ENCODE results near the gene NTM. TPM values are rescaled to one million over a fixed set of nuclear protein-coding genes. Genes with fewer than 3 reads are reported as not detected.
A peak's percentile ranks its signal among the peaks of the same experiment; 100 is the strongest.
"Not testable (repeated sequence)": the region's sequence is repeated elsewhere in the genome, so short reads cannot be mapped to it uniquely, and the experiment has no call there.

Gene NTM
- polyA plus RNA-seq, 2 donors, result 0.24 to 1.1 TPM

DNA sequence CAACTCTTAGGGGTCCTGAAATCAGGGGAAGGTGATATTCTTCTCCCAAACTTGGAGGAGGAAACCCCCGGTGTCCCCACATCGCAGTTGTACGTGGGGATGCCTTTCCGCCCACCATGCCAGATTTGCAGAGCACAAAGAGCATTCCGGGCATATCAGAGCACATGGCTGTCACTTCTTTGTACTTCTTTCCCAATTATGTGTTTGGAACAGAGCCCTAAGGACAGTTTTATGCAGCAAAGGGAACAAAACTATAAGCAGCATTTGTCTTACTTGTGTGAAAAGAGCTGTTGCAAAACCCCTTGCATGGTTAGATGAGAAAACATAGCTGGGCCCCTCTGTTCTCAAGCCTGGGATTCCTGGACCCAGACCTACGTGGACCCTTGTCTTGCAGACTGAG, 41.2 kb downstream of the NTM start:
- no peaks in the 10 kb centered on the region for H3K9me3 ChIP-seq (ENCODE audit: control insufficient read depth in 2 of 2, insufficient read depth in 1 of 2, low read depth in 1 of 2, low read length in 1 of 2)
- H3K36me3 ChIP-seq (ENCODE audit: control insufficient read depth in 2 of 2, insufficient read depth in 2 of 2, low read length in 1 of 2), result no peaks in the 10 kb centered on the region
- no peaks in the 10 kb centered on the region for H3K27me3 ChIP-seq (ENCODE audit: control insufficient read depth in 1 of 2, insufficient read depth in 2 of 2, low read length in 2 of 2)
- no peak overlapping the region for H3K27ac ChIP-seq (ENCODE audit: low read depth in 2 of 2, low read length in 1 of 2)
- 69 to 73% methylated on average over 6 of the region's 6 CpGs for WGBS, 2 donors
- no peaks in the 10 kb centered on the region for H3K4me1 ChIP-seq (ENCODE audit: control insufficient read depth in 2 of 2, insufficient read depth in 2 of 2, low read length in 1 of 2)
- no peak overlapping the region for H3K4me3 ChIP-seq (ENCODE audit: low read depth in 1 of 2, low read length in 2 of 2)

DNA sequence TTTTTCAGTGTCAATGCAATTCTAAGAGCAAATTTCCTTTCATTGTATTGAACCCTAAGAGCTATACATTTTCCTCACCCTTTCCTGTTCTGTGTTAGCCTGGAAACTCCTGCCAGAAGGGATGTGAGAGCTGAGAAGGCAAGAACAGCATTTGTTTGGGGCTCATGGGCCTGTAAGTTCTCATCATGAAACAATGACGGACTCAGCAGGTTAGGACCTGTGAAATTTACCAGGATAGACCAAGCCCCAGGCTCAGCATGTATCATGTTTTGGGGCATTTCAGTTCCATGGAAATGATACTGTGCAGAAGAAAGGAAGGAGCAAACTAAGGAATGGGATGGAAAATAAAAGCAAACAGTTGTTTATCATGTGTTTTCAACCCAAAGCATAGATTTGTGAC, 41.6 kb downstream of the NTM start:
- H3K27ac ChIP-seq (ENCODE audit: low read depth in 2 of 2, low read length in 1 of 2), result no peak overlapping the region
- 58 to 75% methylated on average over 1 of the region's 1 CpG for WGBS, 2 donors
- H3K9me3 ChIP-seq (ENCODE audit: control insufficient read depth in 2 of 2, insufficient read depth in 1 of 2, low read depth in 1 of 2, low read length in 1 of 2), result no peaks in the 10 kb centered on the region
- H3K4me3 ChIP-seq (ENCODE audit: low read depth in 1 of 2, low read length in 2 of 2), result no peak overlapping the region
- no peaks in the 10 kb centered on the region for H3K4me1 ChIP-seq (ENCODE audit: control insufficient read depth in 2 of 2, insufficient read depth in 2 of 2, low read length in 1 of 2)
- H3K27me3 ChIP-seq (ENCODE audit: control insufficient read depth in 1 of 2, insufficient read depth in 2 of 2, low read length in 2 of 2), result no peaks in the 10 kb centered on the region
- no peaks in the 10 kb centered on the region for H3K36me3 ChIP-seq (ENCODE audit: control insufficient read depth in 2 of 2, insufficient read depth in 2 of 2, low read length in 1 of 2)

DNA sequence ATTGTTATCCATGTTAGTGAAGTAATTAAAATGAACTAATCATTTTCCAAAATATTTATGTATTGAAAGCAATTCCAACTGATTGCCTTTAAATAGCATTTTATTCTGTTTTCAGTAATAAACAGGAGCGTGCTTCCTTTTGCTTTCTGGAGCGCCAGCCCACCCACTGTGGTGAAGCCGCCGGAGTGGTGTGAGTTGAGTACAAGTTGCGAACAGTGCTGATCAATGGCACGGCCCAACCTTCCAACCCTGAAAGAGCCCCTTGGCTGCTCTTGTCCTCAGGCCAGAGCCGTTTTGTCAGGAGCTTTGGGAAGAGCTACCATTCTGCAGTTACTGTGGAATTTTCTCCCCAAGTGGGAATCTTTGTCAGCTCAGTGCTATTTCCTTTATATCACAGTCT, 42.8 kb downstream of the NTM start:
- Histone ChIP-seq H3K4me3 (ENCODE audit: low read depth in 1 of 2, low read length in 2 of 2) (no peak overlapping the region), H3K9me3 (ENCODE audit: control insufficient read depth in 2 of 2, insufficient read depth in 1 of 2, low read depth in 1 of 2, low read length in 1 of 2) (no peaks in the 10 kb centered on the region), H3K27me3 (ENCODE audit: control insufficient read depth in 1 of 2, insufficient read depth in 2 of 2, low read length in 2 of 2) (no peaks in the 10 kb centered on the region), H3K27ac (ENCODE audit: low read depth in 2 of 2, low read length in 1 of 2) (no peak overlapping the region), H3K36me3 (ENCODE audit: control insufficient read depth in 2 of 2, insufficient read depth in 2 of 2, low read length in 1 of 2) (no peaks in the 10 kb centered on the region), H3K4me1 (ENCODE audit: control insufficient read depth in 2 of 2, insufficient read depth in 2 of 2, low read length in 1 of 2) (no peaks in the 10 kb centered on the region)
- WGBS, 2 donors, result 87 to 89% methylated on average over 7 of the region's 7 CpGs

GRCh38 chr11:131418189-131418588, 47.8 kb downstream of the NTM start:
- Histone ChIP-seq H3K9me3 (ENCODE audit: control insufficient read depth in 2 of 2, insufficient read depth in 1 of 2, low read depth in 1 of 2, low read length in 1 of 2) (peaks cover 0 to 3% of the 10 kb centered on the region in 2 donors), H3K4me1 (ENCODE audit: control insufficient read depth in 2 of 2, insufficient read depth in 2 of 2, low read length in 1 of 2) (no peaks in the 10 kb centered on the region), H3K4me3 (ENCODE audit: low read depth in 1 of 2, low read length in 2 of 2) (no peak overlapping the region), H3K36me3 (ENCODE audit: control insufficient read depth in 2 of 2, insufficient read depth in 2 of 2, low read length in 1 of 2) (no peaks in the 10 kb centered on the region), H3K27ac (ENCODE audit: low read depth in 2 of 2, low read length in 1 of 2) (no peak overlapping the region), H3K27me3 (ENCODE audit: control insufficient read depth in 1 of 2, insufficient read depth in 2 of 2, low read length in 2 of 2) (no peaks in the 10 kb centered on the region)
- 70 to 81% methylated on average over 6 of the region's 6 CpGs for WGBS, 2 donors

DNA sequence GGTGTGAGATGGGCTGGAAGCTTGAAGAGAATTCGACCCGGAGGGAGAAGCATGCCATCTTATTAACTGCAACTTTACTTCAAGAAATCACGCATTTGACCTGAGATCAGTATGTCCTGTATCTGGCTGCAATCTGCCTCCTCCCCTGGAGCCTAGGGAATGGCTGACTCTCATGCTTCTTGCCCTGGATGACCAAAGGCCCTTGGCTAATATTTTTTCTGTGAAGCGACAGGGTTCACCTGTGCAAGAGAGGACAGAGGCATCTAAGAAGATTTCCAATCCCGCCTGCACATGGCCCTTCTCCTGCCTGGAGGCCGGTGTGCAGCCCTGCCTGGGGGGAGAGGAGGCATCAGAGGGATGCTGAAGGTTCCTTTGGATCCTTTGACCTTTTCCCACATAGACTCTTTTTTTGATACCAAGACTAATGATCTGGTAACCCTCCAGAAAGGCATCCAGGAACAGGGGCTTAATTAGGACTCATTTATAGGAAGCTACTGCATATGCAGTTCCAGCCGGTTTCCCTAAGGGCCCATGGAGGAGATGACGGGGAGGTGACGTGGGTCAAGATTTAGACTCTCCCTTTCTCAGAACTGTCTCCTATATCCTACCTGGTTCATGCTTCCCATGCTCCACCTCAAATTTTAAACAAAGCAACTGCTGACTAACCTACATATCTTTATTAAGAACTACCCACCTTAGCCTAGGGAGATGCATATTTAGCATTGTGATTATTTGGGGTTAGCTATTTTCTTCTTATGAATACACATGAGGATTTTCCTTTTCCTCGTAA, 50.8 kb downstream of the NTM start:
- Histone ChIP-seq H3K9me3 (ENCODE audit: control insufficient read depth in 2 of 2, insufficient read depth in 1 of 2, low read depth in 1 of 2, low read length in 1 of 2) (peaks cover 0 to 3% of the 10 kb centered on the region in 2 donors), H3K27ac (ENCODE audit: low read depth in 2 of 2, low read length in 1 of 2) (no peak overlapping the region), H3K27me3 (ENCODE audit: control insufficient read depth in 1 of 2, insufficient read depth in 2 of 2, low read length in 2 of 2) (no peaks in the 10 kb centered on the region), H3K4me3 (ENCODE audit: low read depth in 1 of 2, low read length in 2 of 2) (no peak overlapping the region), H3K4me1 (ENCODE audit: control insufficient read depth in 2 of 2, insufficient read depth in 2 of 2, low read length in 1 of 2) (no peaks in the 10 kb centered on the region), H3K36me3 (ENCODE audit: control insufficient read depth in 2 of 2, insufficient read depth in 2 of 2, low read length in 1 of 2) (no peaks in the 10 kb centered on the region)
- 89 to 94% methylated on average over 10 of the region's 10 CpGs for WGBS, 2 donors

GRCh38 chr11:131422029-131422428, 51.6 kb downstream of the NTM start:
- no peaks in the 10 kb centered on the region for H3K4me1 ChIP-seq (ENCODE audit: control insufficient read depth in 2 of 2, insufficient read depth in 2 of 2, low read length in 1 of 2)
- H3K4me3 ChIP-seq (ENCODE audit: low read depth in 1 of 2, low read length in 2 of 2), result no peak overlapping the region
- WGBS, 2 donors, result 56 to 59% methylated on average over 3 of the region's 3 CpGs
- H3K9me3 ChIP-seq (ENCODE audit: control insufficient read depth in 2 of 2, insufficient read depth in 1 of 2, low read depth in 1 of 2, low read length in 1 of 2), result peaks cover 0 to 3% of the 10 kb centered on the region in 2 donors
- no peak overlapping the region for H3K27ac ChIP-seq (ENCODE audit: low read depth in 2 of 2, low read length in 1 of 2)
- H3K36me3 ChIP-seq (ENCODE audit: control insufficient read depth in 2 of 2, insufficient read depth in 2 of 2, low read length in 1 of 2), result no peaks in the 10 kb centered on the region
- no peaks in the 10 kb centered on the region for H3K27me3 ChIP-seq (ENCODE audit: control insufficient read depth in 1 of 2, insufficient read depth in 2 of 2, low read length in 2 of 2)

- Histone ChIP-seq H3K27me3 (ENCODE audit: control insufficient read depth in 1 of 2, insufficient read depth in 2 of 2, low read length in 2 of 2) (no peaks in the 10 kb centered on the region), H3K36me3 (ENCODE audit: control insufficient read depth in 2 of 2, insufficient read depth in 2 of 2, low read length in 1 of 2) (no peaks in the 10 kb centered on the region), H3K27ac (ENCODE audit: low read depth in 2 of 2, low read length in 1 of 2) (no peak overlapping the region), H3K4me3 (ENCODE audit: low read depth in 1 of 2, low read length in 2 of 2) (no peak overlapping the region), H3K4me1 (ENCODE audit: control insufficient read depth in 2 of 2, insufficient read depth in 2 of 2, low read length in 1 of 2) (no peaks in the 10 kb centered on the region), H3K9me3 (ENCODE audit: control insufficient read depth in 2 of 2, insufficient read depth in 1 of 2, low read depth in 1 of 2, low read length in 1 of 2) (peaks cover 0 to 3% of the 10 kb centered on the region in 2 donors)
- WGBS, 2 donors, result 39 to 47% methylated on average over 4 of the region's 4 CpGs
These were observed 52.1 kb downstream of the NTM start for GRCh38 chr11:131422496-131422895.

- peaks cover 0 to 3% of the 10 kb centered on the region in 2 donors for H3K9me3 ChIP-seq (ENCODE audit: control insufficient read depth in 2 of 2, insufficient read depth in 1 of 2, low read depth in 1 of 2, low read length in 1 of 2)
- no peak overlapping the region for H3K4me3 ChIP-seq (ENCODE audit: low read depth in 1 of 2, low read length in 2 of 2)
- H3K27me3 ChIP-seq (ENCODE audit: control insufficient read depth in 1 of 2, insufficient read depth in 2 of 2, low read length in 2 of 2), result no peaks in the 10 kb centered on the region
- peak overlapping the region in 1 of 2 donors; percentile 43 for H3K27ac ChIP-seq (ENCODE audit: low read depth in 2 of 2, low read length in 1 of 2)
- 47 to 52% methylated on average over 4 of the region's 4 CpGs for WGBS, 2 donors
- H3K4me1 ChIP-seq (ENCODE audit: control insufficient read depth in 2 of 2, insufficient read depth in 2 of 2, low read length in 1 of 2), result no peaks in the 10 kb centered on the region
- no peaks in the 10 kb centered on the region for H3K36me3 ChIP-seq (ENCODE audit: control insufficient read depth in 2 of 2, insufficient read depth in 2 of 2, low read length in 1 of 2)
These were observed 53.3 kb downstream of the NTM start for GRCh38 chr11:131423688-131424087.

DNA sequence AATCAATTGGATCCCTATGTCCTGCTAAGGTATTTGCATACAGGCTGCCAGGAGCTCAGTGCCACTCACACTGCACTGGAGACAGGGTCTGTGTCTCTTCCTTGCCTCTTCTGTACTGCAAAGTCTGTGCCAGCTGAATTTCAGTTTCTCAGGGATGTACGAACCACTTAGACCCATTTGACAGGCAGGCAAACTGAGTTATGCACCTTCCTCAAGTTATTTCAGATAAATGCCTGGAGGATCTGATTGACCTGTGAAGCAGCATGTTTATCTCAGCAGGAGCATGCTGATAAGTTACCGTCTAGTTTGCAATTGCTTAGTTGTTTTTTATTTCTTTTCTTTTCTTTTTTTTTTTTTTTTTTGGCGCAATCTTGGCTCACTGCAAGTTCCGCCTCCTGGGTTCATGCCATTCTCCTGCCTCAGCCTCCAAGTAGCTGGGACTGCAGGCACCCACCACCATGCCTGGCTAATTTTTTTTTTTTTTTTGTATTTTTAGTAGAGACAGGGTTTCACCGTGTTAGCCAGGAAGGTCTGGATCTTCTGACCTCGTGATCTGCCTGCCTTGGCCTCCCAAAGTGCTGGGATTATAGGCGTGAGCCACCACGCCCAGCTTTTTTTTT, 54.0 kb downstream of the NTM start:
- H3K4me3 ChIP-seq (ENCODE audit: low read depth in 1 of 2, low read length in 2 of 2); H3K4me1 ChIP-seq (ENCODE audit: control insufficient read depth in 2 of 2, insufficient read depth in 2 of 2, low read length in 1 of 2): not testable (repeated sequence)
- 64 to 78% methylated on average over 8 of the region's 8 CpGs for WGBS, 2 donors

DNA sequence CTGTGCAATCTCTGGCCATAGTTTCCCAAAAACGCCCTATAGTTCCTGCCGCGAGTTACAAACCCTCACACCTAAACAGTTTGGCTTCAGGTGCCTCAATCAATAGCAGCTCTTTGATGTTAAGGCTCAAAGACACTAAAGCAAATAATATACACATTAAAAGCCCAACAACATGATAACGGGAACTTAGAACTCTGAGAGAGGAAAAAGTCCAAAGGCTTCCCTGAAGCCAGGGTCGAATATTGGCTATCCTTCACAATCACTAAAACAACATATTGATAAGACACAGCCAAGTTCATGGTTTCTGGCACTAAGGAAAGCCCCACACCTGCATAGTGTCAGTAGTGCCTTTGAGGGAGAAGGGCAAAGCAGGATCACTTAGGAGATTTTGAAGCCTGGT, 54.9 kb downstream of the NTM start:
- H3K27me3 ChIP-seq (ENCODE audit: control insufficient read depth in 1 of 2, insufficient read depth in 2 of 2, low read length in 2 of 2), result no peaks in the 10 kb centered on the region
- H3K4me1 ChIP-seq (ENCODE audit: control insufficient read depth in 2 of 2, insufficient read depth in 2 of 2, low read length in 1 of 2), result no peaks in the 10 kb centered on the region
- WGBS, 2 donors, result 49 to 50% methylated on average over 5 of the region's 5 CpGs

More for the DNA sequence above, 54.0 kb downstream of the NTM start:
- H3K27me3 ChIP-seq (ENCODE audit: control insufficient read depth in 1 of 2, insufficient read depth in 2 of 2, low read length in 2 of 2); H3K36me3 ChIP-seq (ENCODE audit: control insufficient read depth in 2 of 2, insufficient read depth in 2 of 2, low read length in 1 of 2); H3K9me3 ChIP-seq (ENCODE audit: control insufficient read depth in 2 of 2, insufficient read depth in 1 of 2, low read depth in 1 of 2, low read length in 1 of 2): not testable (repeated sequence)
- peak overlapping the region in 1 of 2 donors; percentile 13 for H3K27ac ChIP-seq (ENCODE audit: low read depth in 2 of 2, low read length in 1 of 2)

More for the DNA sequence above, 54.9 kb downstream of the NTM start:
- Histone ChIP-seq H3K4me3 (ENCODE audit: low read depth in 1 of 2, low read length in 2 of 2) (no peak overlapping the region), H3K27ac (ENCODE audit: low read depth in 2 of 2, low read length in 1 of 2) (no peak overlapping the region), H3K36me3 (ENCODE audit: control insufficient read depth in 2 of 2, insufficient read depth in 2 of 2, low read length in 1 of 2) (no peaks in the 10 kb centered on the region), H3K9me3 (ENCODE audit: control insufficient read depth in 2 of 2, insufficient read depth in 1 of 2, low read depth in 1 of 2, low read length in 1 of 2) (no peaks in the 10 kb centered on the region)
